H9 (cell line): ENCODE data around the gene PERM1. TPM values are rescaled to one million over a fixed set of nuclear protein-coding genes. Genes with fewer than 3 reads are reported as not detected.

ENCODE experiments used
- DNase-seq: peaks from one replicate; pipeline ENCODE4 v3.0.0-alpha.2; 2017
- H2AFZ ChIP-seq: one replicate; pipeline ENCODE4 v1.6.1; 2013; ENCODE audit warnings: mild to moderate bottlenecking, low read length, control low read depth, moderate library complexity
- H2AK5ac ChIP-seq: 2 replicates; pipeline ENCODE4 v1.6.1; 2013; ENCODE audit warnings: low read length, control low read depth, mixed read lengths; ENCODE audit not compliant: insufficient read length
- H2BK120ac ChIP-seq: one replicate; pipeline ENCODE4 v1.6.1; 2013; ENCODE audit warnings: low read depth, mild to moderate bottlenecking, low read length, control low read depth, inconsistent platforms; ENCODE audit not compliant: poor library complexity, severe bottlenecking
- H2BK12ac ChIP-seq: 2 replicates; pipeline ENCODE4 v1.6.1; 2013; ENCODE audit warnings: low read length, control low read depth, mixed read lengths, low read depth; ENCODE audit not compliant: insufficient read length
- H2BK15ac ChIP-seq: 2 replicates; pipeline ENCODE4 v1.6.1; 2013; ENCODE audit warnings: low read depth, low read length, control low read depth
- H2BK20ac ChIP-seq: one replicate; pipeline ENCODE4 v1.6.1; 2013; ENCODE audit warnings: low read depth, mild to moderate bottlenecking, low read length, control low read depth, inconsistent platforms; ENCODE audit not compliant: poor library complexity, severe bottlenecking
- H2BK5ac ChIP-seq: 2 replicates; pipeline ENCODE4 v1.6.1; 2013; ENCODE audit warnings: low read length, control low read depth, mixed read lengths; ENCODE audit not compliant: insufficient read length
- H3K14ac ChIP-seq: 2 replicates; pipeline ENCODE4 v1.6.1; 2013; ENCODE audit warnings: low read length, control low read depth; ENCODE audit not compliant: insufficient read depth
- H3K18ac ChIP-seq: 2 replicates; pipeline ENCODE4 v1.6.1; 2013; ENCODE audit warnings: low read depth, mild to moderate bottlenecking, mixed read lengths, low read length, control low read depth; ENCODE audit not compliant: insufficient read length
- H3K23ac ChIP-seq: 2 replicates; pipeline ENCODE4 v1.6.1; 2013; ENCODE audit warnings: low read length, control low read depth, mixed read lengths, low read depth; ENCODE audit not compliant: insufficient read length
- H3K23me2 ChIP-seq: 2 replicates; pipeline ENCODE4 v1.6.1; 2013; ENCODE audit warnings: low read depth, mild to moderate bottlenecking, mixed read lengths, low read length, control low read depth; ENCODE audit not compliant: insufficient read length, poor library complexity, severe bottlenecking
- H3K27ac ChIP-seq: 2 replicates; pipeline ENCODE4 v1.5.1; 2013; ENCODE audit warnings: low read length, control low read depth, mixed read lengths, low read depth; ENCODE audit not compliant: insufficient read length
- H3K27me3 ChIP-seq: 2 replicates; pipeline ENCODE4 v1.6.1; 2013; ENCODE audit warnings: low read length, control low read depth, inconsistent platforms; ENCODE audit not compliant: insufficient read depth
- H3K4ac ChIP-seq: 2 replicates; pipeline ENCODE4 v1.6.1; 2013; ENCODE audit warnings: low read depth, mild to moderate bottlenecking, control low read depth, inconsistent platforms, low read length, moderate library complexity
- H3K4me1 ChIP-seq: 2 replicates; pipeline ENCODE4 v1.6.1; 2013; ENCODE audit warnings: low read length, control low read depth, inconsistent platforms; ENCODE audit not compliant: insufficient read depth
- H3K4me2 ChIP-seq: 2 replicates; pipeline ENCODE4 v1.6.1; 2013; ENCODE audit warnings: low read length, control low read depth, mixed read lengths; ENCODE audit not compliant: insufficient read length, insufficient read depth
- H3K56ac ChIP-seq: 2 replicates; pipeline ENCODE4 v1.6.1; 2013; ENCODE audit warnings: low read depth, mild to moderate bottlenecking, mixed read lengths, low read length, control low read depth; ENCODE audit not compliant: insufficient read length
- H3K79me1 ChIP-seq: 2 replicates; pipeline ENCODE4 v1.6.1; 2013; ENCODE audit warnings: low read depth, mild to moderate bottlenecking, moderate library complexity, low read length, control low read depth, inconsistent platforms; ENCODE audit not compliant: insufficient read depth, poor library complexity, severe bottlenecking
- H3K79me2 ChIP-seq: 2 replicates; pipeline ENCODE4 v1.6.1; 2013; ENCODE audit warnings: low read length, control low read depth, inconsistent platforms; ENCODE audit not compliant: insufficient read depth
- H3K9ac ChIP-seq: 2 replicates; pipeline ENCODE4 v1.6.1; 2013; ENCODE audit warnings: low read length, control low read depth, mixed read lengths; ENCODE audit not compliant: insufficient read length; ENCODE audit errors: extremely low read depth
- H3K9me3 ChIP-seq: one replicate; pipeline ENCODE4 v1.6.1; 2013; ENCODE audit warnings: low read depth, low read length, inconsistent platforms; ENCODE audit not compliant: control insufficient read depth
- H3T11ph ChIP-seq: one replicate; pipeline ENCODE4 v1.6.1; 2013; ENCODE audit warnings: mild to moderate bottlenecking, low read length, control low read depth, inconsistent platforms
- H4K20me1 ChIP-seq: one replicate; pipeline ENCODE4 v1.6.1; 2013; ENCODE audit not compliant: control insufficient read depth, insufficient read length, insufficient read depth
- H4K5ac ChIP-seq: 2 replicates; pipeline ENCODE4 v1.6.1; 2013; ENCODE audit warnings: low read depth, mild to moderate bottlenecking, mixed read lengths, low read length, control low read depth; ENCODE audit not compliant: insufficient read length
- H4K8ac ChIP-seq: replicated peaks from 2 replicates; pipeline ENCODE4 v1.6.1; 2013; ENCODE audit warnings: low read length, control low read depth, mixed read lengths, low read depth; ENCODE audit not compliant: insufficient read length
- H4K91ac ChIP-seq: 2 replicates; pipeline ENCODE4 v1.6.1; 2013; ENCODE audit warnings: low read depth, mild to moderate bottlenecking, moderate library complexity, mixed read lengths, low read length, control low read depth; ENCODE audit not compliant: insufficient read length
- H3K27ac Mint-ChIP-seq, 3 experiments: 2 replicates in 2 of 3; 3 replicates in 1 of 3; pipeline ENCODE4 v1.8.0; 2020 to 2021; ENCODE audit warnings: mixed read lengths in 3 of 3, mild to moderate bottlenecking in 1 of 3, moderate library complexity in 1 of 3
- H3K27me3 Mint-ChIP-seq: 2 replicates; pipeline ENCODE4 v1.8.0; 2021; ENCODE audit warnings: low read depth, mild to moderate bottlenecking, moderate library complexity, mixed read lengths
- H3K36me3 Mint-ChIP-seq, 3 experiments: 2 replicates in 2 of 3; 3 replicates in 1 of 3; pipeline ENCODE4 v1.8.0; 2020 to 2021; ENCODE audit warnings: low read depth in 3 of 3, mixed read lengths in 3 of 3; ENCODE audit not compliant: insufficient read depth in 1 of 3
- H3K4me1 Mint-ChIP-seq, 2 experiments: 2 replicates each; pipeline ENCODE4 v1.8.0; 2020; ENCODE audit warnings: mixed read lengths in 2 of 2
- H3K4me3 Mint-ChIP-seq, 2 experiments: 2 replicates in 1 of 2; 3 replicates in 1 of 2; pipeline ENCODE4 v1.8.0; 2020 to 2021; ENCODE audit warnings: mild to moderate bottlenecking in 2 of 2, mixed read lengths in 2 of 2, moderate library complexity in 1 of 2
- H3K9me3 Mint-ChIP-seq, 2 experiments: 2 replicates in 1 of 2; 3 replicates in 1 of 2; pipeline ENCODE4 v1.8.0; 2020; ENCODE audit warnings: mild to moderate bottlenecking in 2 of 2, mixed read lengths in 2 of 2, moderate library complexity in 1 of 2
- CTCF ChIP-seq: fragments of 200-600 bp; sonication (generic); conservative IDR thresholded peaks from 3 replicates; pipeline ENCODE4 v1.8.0; 2021; ENCODE audit warnings: antibody characterized with exemption, mild to moderate bottlenecking
- whole genome bisulfite sequencing: extraction: QIAGEN DNeasy Blood & Tissue Kit; methylation state at CpG from one replicate; pipeline ENCODE4 v1.1.7; 2013; ENCODE audit warnings: missing lambda C conversion rate, low lambda C conversion rate, mixed read lengths; ENCODE audit not compliant: insufficient read length; ENCODE audit errors: extremely low coverage; 5-methylcytosine and 5-hydroxymethylcytosine counted together
- total RNA-seq: library from RNA; stranded (reverse); gene quantifications from 2 replicates; pipeline ENCODE4 v1.2.1, GENCODE V29; 2021

The PERM1 gene
- total RNA-seq, 1 experiment from 2014 or later = not detected

GRCh38 chr1:927748-928147 lies 54.1 kb downstream of the PERM1 start:
- Histone ChIP-seq H3K4me1 (no peaks in the 10 kb centered on the region), H3K79me1 (no peaks in the 10 kb centered on the region), H3K23ac (no peak overlapping the region), H3K23me2 (peaks cover 7% of the 10 kb centered on the region), H2BK12ac (no peak overlapping the region), H4K20me1 (peaks cover 10% of the 10 kb centered on the region), H3T11ph (no peak overlapping the region), H2AK5ac (no peak overlapping the region), H3K18ac (no peak overlapping the region), H3K27ac (no peak overlapping the region), H3K14ac (no peak overlapping the region), H2BK5ac (no peak overlapping the region), H2BK120ac (no peak overlapping the region), H2BK20ac (no peak overlapping the region), H3K4me2 (no peak overlapping the region), H3K79me2 (no peaks in the 10 kb centered on the region), H3K27me3 (peaks cover 76% of the 10 kb centered on the region), H3K9me3 (no peaks in the 10 kb centered on the region), H3K9ac (no peak overlapping the region), H2AFZ (no peak overlapping the region), H3K4ac (no peak overlapping the region), H4K8ac (no peak overlapping the region), H2BK15ac (no peak overlapping the region), H4K5ac (no peak overlapping the region), H4K91ac (no peak overlapping the region), H3K56ac (no peak overlapping the region)
- H3K9me3 Mint-ChIP-seq = peaks cover 0 to 6% of the 10 kb centered on the region in 2 experiments; a peak in 2 of 5 replicates
- no CpG with 5 or more reads among the region's 10 CpGs for WGBS
- no peak for DNase-seq
- H3K36me3 Mint-ChIP-seq = peaks cover 0 to 3% (median 0%) of the 10 kb centered on the region in 3 experiments; a peak in 2 of 7 replicates
- H3K27me3 Mint-ChIP-seq = peaks cover 90% of the 10 kb centered on the region
- H3K4me3 Mint-ChIP-seq = no peak overlapping the region
- no peak overlapping the region for H3K27ac Mint-ChIP-seq
- no peak for TF ChIP-seq CTCF
- peaks cover 12 to 28% of the 10 kb centered on the region in 2 experiments for H3K4me1 Mint-ChIP-seq
